Stimulated activated CD8-positive, alpha-beta memory T cell treated with anti-CD3 and anti-CD28 coated beads, Interleukin-7, amount 100 ng/mL, for 48 hours (primary cell): ENCODE measurements around the gene LRRC66.

ENCODE experiments used
- DNase-seq, 2 donors: peaks; one replicate each; pipeline ENCODE4 v3.0.0-alpha.2; 2020; ENCODE audit warnings: low read depth in 1 of 2; ENCODE audit errors: extremely low read depth in 1 of 2

LRRC66 gene

GRCh38 chr4:52019936-52020657 is at the start of gene LRRC66:
TSS of gene LRRC66 (minus strand) at chr4:52020363. CDS start at chr4:52017613, 2,750 bp downstream.
- DNase-seq, result no peak

- no peak for DNase-seq
These were observed 49.4 kb upstream of the LRRC66 start for GRCh38 chr4:52069571-52069970.

- no peak for DNase-seq
These were observed 39.2 kb upstream of the LRRC66 start for GRCh38 chr4:52059372-52059771.

GRCh38 chr4:52058275-52058674 is 38.1 kb upstream of the LRRC66 start:
- no peak for DNase-seq

- DNase-seq, result no peak
These were observed 37.0 kb upstream of the LRRC66 start for GRCh38 chr4:52057196-52057595.

GRCh38 chr4:52054254-52054653 is 34.1 kb upstream of the LRRC66 start:
- DNase-seq, result no peak

GRCh38 chr4:52052475-52052780 is 32.3 kb upstream of the LRRC66 start:
- no peak for DNase-seq

GRCh38 chr4:52051615-52052474 is 31.7 kb upstream of the LRRC66 start:
- no peak for DNase-seq

- no peak for DNase-seq
These were observed 31.1 kb upstream of the LRRC66 start, which contains the start of gene SPATA18 for GRCh38 chr4:52051213-52051614. TSS of gene SPATA18 (plus strand) at chr4:52051304. CDS start at chr4:52051705, 401 bp downstream.

GRCh38 chr4:52049266-52049665 is 29.1 kb upstream of the LRRC66 start:
- no peak for DNase-seq

- DNase-seq, result no peak
These were observed 24.9 kb upstream of the LRRC66 start for GRCh38 chr4:52045028-52045427.

GRCh38 chr4:52038103-52038912 is 18.1 kb upstream of the LRRC66 start, which contains the start of gene SGCB:
TSS of gene SGCB (minus strand) at chr4:52038299. CDS start at chr4:52038259, 40 bp downstream.
- peak; percentile 53 to 56 for DNase-seq

- DNase-seq, result no peak
These were observed 17.5 kb upstream of the LRRC66 start for GRCh38 chr4:52037689-52038102.

- DNase-seq, result no peak
These were observed 16.8 kb upstream of the LRRC66 start for GRCh38 chr4:52036886-52037530.

- no peak for DNase-seq
These were observed 15.0 kb upstream of the LRRC66 start for GRCh38 chr4:52035190-52035589.

- DNase-seq, result no peak
These were observed 11.8 kb upstream of the LRRC66 start for GRCh38 chr4:52032005-52032404.

GRCh38 chr4:52028970-52029369 is 8.8 kb upstream of the LRRC66 start:
- DNase-seq, result no peak

- DNase-seq, result no peak
These were observed 2.3 kb downstream of the LRRC66 start for GRCh38 chr4:52017814-52018213.

GRCh38 chr4:52016981-52017380 is 3.2 kb downstream of the LRRC66 start:
- no peak for DNase-seq

- no peak for DNase-seq
These were observed 4.8 kb downstream of the LRRC66 start for GRCh38 chr4:52015366-52015765.

GRCh38 chr4:52014903-52015302 is 5.3 kb downstream of the LRRC66 start:
- no peak for DNase-seq
